HepG2 (cell line): ENCODE measurements around the gene ANKRD2.

Source experiments
- KLF16 ChIP-seq, 2 experiments: sonication (generic) in 1 of 2; formaldehyde crosslinking in 1 of 2; IDR thresholded peaks; 2 replicates each; pipeline versions ENCODE4 v1.6.1 to v1.8.0; 2016 to 2023; ENCODE audit warnings: missing genetic modification reagents in 2 of 2, missing compliant biosample characterization in 1 of 2
- NAIF1 ChIP-seq: sonication (generic); formaldehyde crosslinking; IDR thresholded peaks from 2 replicates; pipeline ENCODE4 v1.5.0; 2020; ENCODE audit warnings: mild to moderate bottlenecking, missing genetic modification reagents, borderline replicate concordance
- ZNF501 ChIP-seq: sonication (generic); formaldehyde crosslinking; IDR thresholded peaks from 2 replicates; pipeline ENCODE4 v1.5.1; 2020; ENCODE audit warnings: mild to moderate bottlenecking, moderate library complexity, missing genetic modification reagents
- TF ChIP-seq, protein P1 (sequence below): sonication (generic); formaldehyde crosslinking; IDR thresholded peaks from 2 replicates; pipeline ENCODE4 v1.4.0; 2020; ENCODE audit warnings: missing genetic modification reagents
- TF ChIP-seq, protein P2 (sequence below): sonication (generic); formaldehyde crosslinking; IDR thresholded peaks from 2 replicates; pipeline ENCODE4 v1.4.0; 2020; ENCODE audit warnings: missing genetic modification reagents, borderline replicate concordance

DNA sequence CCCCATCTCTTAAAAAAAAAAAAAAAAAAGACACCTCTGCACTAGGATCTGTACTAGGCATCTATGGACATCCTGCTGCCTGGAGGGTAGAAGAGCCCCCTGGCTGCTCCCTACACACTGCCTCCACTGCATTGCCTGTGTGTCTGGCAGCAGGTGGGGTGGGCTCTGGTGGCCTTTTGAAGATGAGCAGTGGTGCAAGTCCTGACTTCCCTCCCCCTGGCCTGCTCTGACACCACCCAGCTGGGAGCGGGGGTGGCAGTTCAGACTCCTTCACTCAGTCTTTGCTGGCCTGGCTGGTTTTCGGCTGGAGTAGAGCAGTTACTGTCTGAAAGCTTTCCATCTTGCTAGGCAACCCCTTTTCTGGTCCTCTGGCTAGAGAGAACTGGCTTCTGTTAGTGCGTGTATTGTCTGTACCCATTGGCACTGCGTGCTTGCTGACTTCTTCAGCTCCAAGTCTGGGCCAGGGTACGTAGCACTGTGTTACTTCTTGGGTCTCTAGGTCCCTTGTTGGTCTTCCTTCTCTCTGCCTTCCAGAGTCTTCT is 34.6 kb downstream of the ANKRD2 start:
- TF ChIP-seq, protein P1, sequence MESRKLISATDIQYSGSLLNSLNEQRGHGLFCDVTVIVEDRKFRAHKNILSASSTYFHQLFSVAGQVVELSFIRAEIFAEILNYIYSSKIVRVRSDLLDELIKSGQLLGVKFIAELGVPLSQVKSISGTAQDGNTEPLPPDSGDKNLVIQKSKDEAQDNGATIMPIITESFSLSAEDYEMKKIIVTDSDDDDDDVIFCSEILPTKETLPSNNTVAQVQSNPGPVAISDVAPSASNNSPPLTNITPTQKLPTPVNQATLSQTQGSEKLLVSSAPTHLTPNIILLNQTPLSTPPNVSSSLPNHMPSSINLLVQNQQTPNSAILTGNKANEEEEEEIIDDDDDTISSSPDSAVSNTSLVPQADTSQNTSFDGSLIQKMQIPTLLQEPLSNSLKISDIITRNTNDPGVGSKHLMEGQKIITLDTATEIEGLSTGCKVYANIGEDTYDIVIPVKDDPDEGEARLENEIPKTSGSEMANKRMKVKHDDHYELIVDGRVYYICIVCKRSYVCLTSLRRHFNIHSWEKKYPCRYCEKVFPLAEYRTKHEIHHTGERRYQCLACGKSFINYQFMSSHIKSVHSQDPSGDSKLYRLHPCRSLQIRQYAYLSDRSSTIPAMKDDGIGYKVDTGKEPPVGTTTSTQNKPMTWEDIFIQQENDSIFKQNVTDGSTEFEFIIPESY, result no peak
- TF ChIP-seq KLF16 (CRISPR knock-in tag; IDR thresholded peaks at IDR 0.05) (no peak), NAIF1 (no peak), ZNF501 (CRISPR knock-in tag) (no peak)
- TF ChIP-seq, protein P2, sequence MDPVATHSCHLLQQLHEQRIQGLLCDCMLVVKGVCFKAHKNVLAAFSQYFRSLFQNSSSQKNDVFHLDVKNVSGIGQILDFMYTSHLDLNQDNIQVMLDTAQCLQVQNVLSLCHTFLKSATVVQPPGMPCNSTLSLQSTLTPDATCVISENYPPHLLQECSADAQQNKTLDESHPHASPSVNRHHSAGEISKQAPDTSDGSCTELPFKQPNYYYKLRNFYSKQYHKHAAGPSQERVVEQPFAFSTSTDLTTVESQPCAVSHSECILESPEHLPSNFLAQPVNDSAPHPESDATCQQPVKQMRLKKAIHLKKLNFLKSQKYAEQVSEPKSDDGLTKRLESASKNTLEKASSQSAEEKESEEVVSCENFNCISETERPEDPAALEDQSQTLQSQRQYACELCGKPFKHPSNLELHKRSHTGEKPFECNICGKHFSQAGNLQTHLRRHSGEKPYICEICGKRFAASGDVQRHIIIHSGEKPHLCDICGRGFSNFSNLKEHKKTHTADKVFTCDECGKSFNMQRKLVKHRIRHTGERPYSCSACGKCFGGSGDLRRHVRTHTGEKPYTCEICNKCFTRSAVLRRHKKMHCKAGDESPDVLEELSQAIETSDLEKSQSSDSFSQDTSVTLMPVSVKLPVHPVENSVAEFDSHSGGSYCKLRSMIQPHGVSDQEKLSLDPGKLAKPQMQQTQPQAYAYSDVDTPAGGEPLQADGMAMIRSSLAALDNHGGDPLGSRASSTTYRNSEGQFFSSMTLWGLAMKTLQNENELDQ (CRISPR knock-in tag), result no peak
